HepG2 (cell line): ENCODE data around the gene TRPV4.

Experiments
- CAMTA2 ChIP-seq: sonication (generic); formaldehyde crosslinking; IDR thresholded peaks from 2 replicates; pipeline ENCODE4 v1.4.0; 2020; ENCODE audit warnings: mild to moderate bottlenecking, missing genetic modification reagents, borderline replicate concordance
- CTCF ChIP-seq: sonication (generic); formaldehyde crosslinking; IDR thresholded peaks from 2 replicates; pipeline ENCODE4 v1.5.0; 2020; ENCODE audit warnings: mild to moderate bottlenecking, missing genetic modification reagents, moderate library complexity
- MAFF ChIP-seq: IDR thresholded peaks from 2 replicates; pipeline ENCODE4 v1.6.1; 2011; ENCODE audit warnings: low read depth, low read length, improper control_type of control experiment
- MAX ChIP-seq: IDR thresholded peaks from 2 replicates; pipeline ENCODE4 v1.6.1; 2012; ENCODE audit warnings: inconsistent platforms
- MED8 ChIP-seq: sonication (generic); formaldehyde crosslinking; IDR thresholded peaks from 2 replicates; pipeline ENCODE4 v1.8.1; 2023; ENCODE audit warnings: mild to moderate bottlenecking, missing genetic modification reagents; ENCODE audit not compliant: insufficient replicate concordance
- MEIS1 ChIP-seq: sonication (generic); formaldehyde crosslinking; IDR thresholded peaks from 2 replicates; pipeline ENCODE4 v1.9.0; 2021; ENCODE audit warnings: mild to moderate bottlenecking, missing genetic modification reagents, moderate library complexity, borderline replicate concordance
- MXD1 ChIP-seq: sonication (generic); formaldehyde crosslinking; IDR thresholded peaks from 2 replicates; pipeline ENCODE4 v1.4.0; 2020; ENCODE audit warnings: mild to moderate bottlenecking, missing genetic modification reagents
- PBX2 ChIP-seq: IDR thresholded peaks from 2 replicates; pipeline ENCODE4 v1.6.1; 2016; ENCODE audit warnings: control low read depth
- POLR2AphosphoS5 ChIP-seq: IDR thresholded peaks from 2 replicates; pipeline ENCODE4 v1.6.1; 2012; ENCODE audit warnings: low read depth, low read length
- TCF7L2 ChIP-seq: IDR thresholded peaks from 2 replicates; pipeline ENCODE4 v1.6.1; 2011; ENCODE audit warnings: mild to moderate bottlenecking, low read depth, low read length, moderate library complexity
- ZFX ChIP-seq: sonication (generic); formaldehyde crosslinking; IDR thresholded peaks from 2 replicates; pipeline ENCODE4 v1.4.0; 2020; ENCODE audit warnings: mild to moderate bottlenecking, low read depth, missing genetic modification reagents, moderate library complexity
- ZNF432 ChIP-seq: sonication (generic); formaldehyde crosslinking; IDR thresholded peaks from 2 replicates; pipeline ENCODE4 v1.5.0; 2020; ENCODE audit warnings: missing genetic modification reagents, mild to moderate bottlenecking, borderline replicate concordance
- ZNF547 ChIP-seq: sonication (generic); formaldehyde crosslinking; IDR thresholded peaks from 2 replicates; pipeline ENCODE4 v1.5.1; 2020; ENCODE audit warnings: mild to moderate bottlenecking, missing genetic modification reagents

- no peak for TF ChIP-seq POLR2AphosphoS5
- no peak for TF ChIP-seq CAMTA2 (CRISPR knock-in tag)
- no peak for TF ChIP-seq CTCF
- no peak for TF ChIP-seq MED8 (CRISPR knock-in tag)
- no peak for TF ChIP-seq ZFX (CRISPR knock-in tag)
- no peak for TF ChIP-seq MAX
- TF ChIP-seq ZNF432: no peak
- no peak for TF ChIP-seq MEIS1 (CRISPR knock-in tag)
- TF ChIP-seq ZNF547 (CRISPR knock-in tag): no peak
- no peak for TF ChIP-seq MAFF
- TF ChIP-seq TCF7L2: no peak
- TF ChIP-seq MXD1 (CRISPR knock-in tag): no peak
- TF ChIP-seq PBX2 (CRISPR knock-in tag): no peak
Measured at GRCh38 chr12:109743076-109743910, 89.9 kb downstream of the TRPV4 start.
